Endothelial cell of umbilical vein (primary cell): ENCODE measurements around the gene NOTCH3. TPM values are rescaled to one million over a fixed set of nuclear protein-coding genes. Genes with fewer than 3 reads are reported as not detected.

ENCODE experiments used
- BruUV-seq: library from RNA; stranded (reverse); fragments of 400-500 nt; replicated peaks from 2 replicates; lab custom pipeline; 2021; lab: Mats Ljungman, UMichigan
- CTCF ChIA-PET: fragments of 300-600, 350-600 bp; sonication (Branson Sonifier 250); formaldehyde crosslinking; loops from one replicate; lab custom pipeline; 2021; ENCODE audit warnings: antibody characterized with exemption, inconsistent platforms; lab: Charles Lee
- POLR2A ChIA-PET: fragments of 300-600, 350-600 bp; sonication (Branson Sonifier 250); formaldehyde crosslinking; loops from one replicate; lab custom pipeline; 2021; ENCODE audit warnings: antibody characterized with exemption, inconsistent platforms; lab: Charles Lee
- DNase-seq: peaks from one replicate; pipeline ENCODE4 v3.0.0-alpha.2; 2011; ENCODE audit warnings: low read depth, low spot score
- FAIRE-seq: peaks from 2 replicates; lab custom pipeline; 2011; peaks lifted over from hg19 to GRCh38; lab: Jason Lieb, UNC
- H2AFZ ChIP-seq: 2 replicates; pipeline ENCODE4 v1.6.0; 2012; ENCODE audit warnings: low read depth, low read length, control low read depth, inconsistent platforms
- H3K27ac ChIP-seq: 2 replicates; pipeline ENCODE4 v1.5.1; 2011; ENCODE audit warnings: low read depth, mild to moderate bottlenecking, control low read depth, low read length, moderate library complexity; ENCODE audit not compliant: insufficient read depth
- H3K27me3 ChIP-seq, 2 experiments: 2 replicates each; pipeline versions ENCODE4 v1.6.0 to v1.6.1; 2011; ENCODE audit warnings: low read length in 2 of 2, mixed read lengths in 1 of 2; ENCODE audit not compliant: control insufficient read depth in 2 of 2, insufficient read depth in 2 of 2
- H3K36me3 ChIP-seq, 2 experiments: 2 replicates in 1 of 2; 3 replicates in 1 of 2; pipeline ENCODE4 v1.5.1; 2011; ENCODE audit warnings: low read length in 2 of 2, mild to moderate bottlenecking in 1 of 2, moderate library complexity in 1 of 2; ENCODE audit not compliant: control insufficient read depth in 2 of 2, insufficient read depth in 2 of 2; ENCODE audit errors: extremely low read depth in 1 of 2
- H3K4me1 ChIP-seq: 3 replicates; pipeline ENCODE4 v1.5.1; 2011; ENCODE audit warnings: mild to moderate bottlenecking, low read length; ENCODE audit not compliant: control insufficient read depth, insufficient read depth; ENCODE audit errors: extremely low read depth
- H3K4me2 ChIP-seq: 2 replicates; pipeline ENCODE4 v1.6.1; 2011; ENCODE audit warnings: low read length, control low read depth, mixed read lengths; ENCODE audit not compliant: insufficient read depth
- H3K4me3 ChIP-seq, 3 experiments: fragments of 200-600 bp in 1 of 3; sonication (generic), shearing (Covaris generic) in 1 of 3; replicated peaks in 1 of 3; 2 replicates each; pipeline ENCODE4 v1.5.1; 2011 to 2016; ENCODE audit warnings: control low read depth in 3 of 3, low read length in 3 of 3, mild to moderate bottlenecking in 2 of 3, inconsistent platforms in 1 of 3, low read depth in 1 of 3, moderate library complexity in 1 of 3; ENCODE audit not compliant: insufficient read depth in 1 of 3
- H3K79me2 ChIP-seq: 2 replicates; pipeline ENCODE4 v1.6.0; 2012; ENCODE audit warnings: low read length, inconsistent platforms; ENCODE audit not compliant: control insufficient read depth, insufficient read depth
- H3K9ac ChIP-seq: replicated peaks from 2 replicates; pipeline ENCODE3; 2011; ENCODE audit warnings: low read length, control low read depth; ENCODE audit not compliant: insufficient read depth; ENCODE audit errors: extremely low read depth
- H3K9me1 ChIP-seq: replicated peaks from 3 replicates; pipeline ENCODE4 v1.6.0; 2011; ENCODE audit warnings: mild to moderate bottlenecking, low read length; ENCODE audit not compliant: control insufficient read depth, insufficient read depth; ENCODE audit errors: extremely low read depth
- H3K9me3 ChIP-seq: replicated peaks from 2 replicates; pipeline ENCODE4 v1.5.1; 2012; ENCODE audit warnings: low read length, inconsistent platforms; ENCODE audit not compliant: control insufficient read depth, insufficient read depth
- H4K20me1 ChIP-seq: replicated peaks from 2 replicates; pipeline ENCODE3; 2011; ENCODE audit warnings: mild to moderate bottlenecking, low read length; ENCODE audit not compliant: control insufficient read depth, insufficient read depth; ENCODE audit errors: extremely low read depth
- CTCF ChIP-seq, 2 donors: IDR thresholded peaks; 1 replicate in 1 of 2; 2 replicates in 1 of 2; pipeline ENCODE4 v1.5.1; 2011; ENCODE audit warnings: low read length in 2 of 2, mild to moderate bottlenecking in 2 of 2, moderate library complexity in 2 of 2, control low read depth in 1 of 2, inconsistent platforms in 1 of 2, low read depth in 1 of 2; ENCODE audit not compliant: insufficient read depth in 1 of 2; ENCODE audit errors: extremely low read depth in 1 of 2
- EZH2 ChIP-seq: IDR thresholded peaks from 2 replicates; pipeline ENCODE4 v1.6.1; 2012; ENCODE audit warnings: borderline replicate concordance, low read depth, mild to moderate bottlenecking, moderate library complexity, low read length, inconsistent platforms; ENCODE audit not compliant: severe bottlenecking
- FOS ChIP-seq: IDR thresholded peaks from 2 replicates; pipeline ENCODE4 v1.6.1; 2011; ENCODE audit warnings: mild to moderate bottlenecking, low read length, moderate library complexity, borderline replicate concordance; ENCODE audit not compliant: insufficient read depth
- GATA2 ChIP-seq: IDR thresholded peaks from 2 replicates; pipeline ENCODE4 v1.7.0; 2011; ENCODE audit warnings: low read depth, mild to moderate bottlenecking, moderate library complexity, mixed read lengths, low read length; ENCODE audit not compliant: insufficient read length, insufficient read depth
- JUN ChIP-seq: IDR thresholded peaks from 2 replicates; pipeline ENCODE4 v1.6.1; 2011; ENCODE audit warnings: borderline replicate concordance, low read depth; ENCODE audit not compliant: insufficient read length, insufficient read depth
- MAX ChIP-seq: IDR thresholded peaks from 2 replicates; pipeline ENCODE4 v1.6.1; 2011; ENCODE audit not compliant: insufficient read depth, insufficient read length
- MYC ChIP-seq: IDR thresholded peaks from one replicate; pipeline ENCODE4 v1.6.1; 2011; ENCODE audit warnings: mild to moderate bottlenecking, low read depth, low read length
- POLR2A ChIP-seq: IDR thresholded peaks from 2 replicates; pipeline ENCODE4 v1.6.1; 2012; ENCODE audit warnings: low read depth, mild to moderate bottlenecking, control low read depth, low read length
- POLR2AphosphoS5 ChIP-seq: IDR thresholded peaks from 2 replicates; pipeline ENCODE4 v1.6.1; 2012; ENCODE audit warnings: low read depth, mild to moderate bottlenecking, control low read depth, low read length, moderate library complexity; ENCODE audit not compliant: insufficient read depth
- dilution Hi-C: fragments of 300-500 bp; cut with MboI; formaldehyde crosslinking; loops from one replicate; pipeline ENCODE4 v1.15.0; 2019; ENCODE audit warnings: low sequenced_read_pairs; ENCODE audit not compliant: extremely low pct_ligation_motif_present
- intact Hi-C: fragments of 100-400 bp; cut with micrococcal nuclease; formaldehyde crosslinking; loops from one replicate; pipeline ENCODE4 v1.10.0; 2022
- polyA plus RNA-seq, 4 experiments: library from polyadenylated mRNA; depleted of rRNA in 3 of 4; stranded (reverse) in 3 of 4; unstranded in 1 of 4; fragments of >200 nt; gene quantifications; 2 replicates each; pipeline versions ENCODE4 v1.2.1 to v1.2.3, GENCODE V29; 2011 to 2012; ENCODE audit warnings: missing spikeins in 1 of 4
- total RNA-seq: library from RNA; stranded (reverse); gene quantifications from 2 replicates; pipeline ENCODE4 v1.2.3, GENCODE V29; 2021

The NOTCH3 gene
- total and polyA plus RNA-seq, 2 donors (not counting 3 experiments of a cell fraction or from before 2014, with no cell fraction given) = 0.63 to 1.5 TPM

- Histone ChIP-seq H3K27ac (no peak overlapping the region), H3K4me1 (no peaks in the 10 kb centered on the region), H3K4me2 (no peak overlapping the region), H3K27me3 (peaks cover 0 to 12% of the 10 kb centered on the region in 2 experiments), H3K9me1 (no peaks in the 10 kb centered on the region), H4K20me1 (no peaks in the 10 kb centered on the region), H3K79me2 (no peaks in the 10 kb centered on the region), H2AFZ (no peak overlapping the region), H3K36me3 (no peaks in the 10 kb centered on the region), H3K9ac (no peak overlapping the region), H3K9me3 (no peaks in the 10 kb centered on the region), H3K4me3 (no peak overlapping the region)
- ChIA-PET CTCF (interaction anchor here (0.7 to 7.4 kb wide), 9 partner anchors 10 to 60 kb away, joined by 3 to 176 read pairs (median 5); no protein-coding TSS in a partner anchor), POLR2A (no interaction called here)
- no TSS peak for BruUV-seq
- TF ChIP-seq CTCF (IDR thresholded peaks at IDR 0.05; ENCODE audit: extremely low read depth in 1 of 2, insufficient read depth in 1 of 2, low read depth in 1 of 2, low read length in 2 of 2) (no peak), MAX (no peak), POLR2A (no peak), JUN (no peak), GATA2 (no peak), POLR2AphosphoS5 (no peak), EZH2 (no peak), FOS (no peak), MYC (no peak)
- FAIRE-seq (no peak), DNase-seq (no peak)
- intact Hi-C loops = loop anchor here (1.0 to 5.0 kb wide), 4 partner anchors 24 to 408 kb away; a partner anchor contains a TSS
- dilution Hi-C loops = no loop called here
These were observed 51.1 kb downstream of the NOTCH3 start for GRCh38 chr19:15149737-15150136.
